Measurements from ENCODE around the gene KSR1.
"Not testable (repeated sequence)": the region's sequence is repeated elsewhere in the genome, so short reads cannot be mapped to it uniquely, and the experiment has no call there.

The KSR1 gene

GRCh38 chr17:27669136-27669535 is 212.9 kb downstream of the KSR1 start:
- no peak for DNase-seq

GRCh38 chr17:27669850-27670249 is 213.6 kb downstream of the KSR1 start:
- no peak for DNase-seq

DNA sequence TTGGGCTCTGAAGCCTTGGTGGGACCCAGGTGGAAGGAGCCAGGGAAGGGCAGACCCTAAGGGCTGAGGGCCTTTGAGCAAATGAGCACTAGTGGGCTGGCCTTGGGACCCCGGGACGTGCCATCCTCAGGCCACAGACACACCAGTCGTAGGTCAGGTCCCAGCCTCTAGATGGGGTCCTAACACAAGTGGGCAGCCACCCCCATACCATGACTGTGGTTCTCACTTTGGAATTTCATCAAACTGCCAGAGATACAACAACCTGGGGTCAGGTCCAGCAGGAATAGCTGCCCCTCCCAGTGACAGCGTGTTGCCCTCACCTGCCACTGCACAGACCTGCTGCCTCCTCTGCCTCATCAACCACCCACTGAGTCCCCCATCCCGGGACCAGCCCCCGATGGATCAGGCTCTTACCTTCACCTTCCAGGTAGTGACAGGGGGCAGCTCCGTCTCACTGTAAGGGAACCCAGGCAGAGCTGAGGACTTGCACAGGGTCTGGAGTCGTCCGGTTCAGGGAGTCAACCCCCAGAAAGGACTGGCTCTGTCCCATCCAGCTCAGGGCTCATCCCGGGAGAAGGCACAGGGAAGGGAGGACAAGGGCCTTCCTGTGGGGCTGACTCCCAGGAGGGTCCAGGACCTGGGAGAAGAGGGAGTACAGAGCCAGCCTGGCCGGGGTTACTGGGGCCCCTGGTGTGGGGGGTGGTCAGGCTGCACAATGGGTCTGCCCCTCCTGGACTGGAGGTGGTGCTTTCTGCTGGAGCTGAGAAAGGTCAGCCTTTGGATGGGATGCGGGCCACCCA is 214.7 kb downstream of the KSR1 start:
- DNase-seq = no peak

DNA sequence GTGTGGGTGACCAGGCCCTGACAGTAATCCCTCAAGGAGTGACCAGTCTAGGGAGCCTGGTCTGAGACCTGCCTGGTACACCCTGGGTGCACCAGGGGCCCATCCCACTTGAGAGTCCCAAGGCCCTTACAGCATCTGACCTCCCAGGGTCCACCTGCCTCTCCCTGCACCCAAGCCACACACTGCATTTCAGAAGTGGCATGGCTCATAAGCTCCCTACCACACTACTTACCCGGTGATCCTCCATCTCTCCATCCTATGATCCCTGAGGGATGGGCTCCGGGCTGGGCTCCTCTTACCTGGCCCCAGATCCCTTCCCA is 215.3 kb downstream of the KSR1 start:
- no peak for DNase-seq

DNA sequence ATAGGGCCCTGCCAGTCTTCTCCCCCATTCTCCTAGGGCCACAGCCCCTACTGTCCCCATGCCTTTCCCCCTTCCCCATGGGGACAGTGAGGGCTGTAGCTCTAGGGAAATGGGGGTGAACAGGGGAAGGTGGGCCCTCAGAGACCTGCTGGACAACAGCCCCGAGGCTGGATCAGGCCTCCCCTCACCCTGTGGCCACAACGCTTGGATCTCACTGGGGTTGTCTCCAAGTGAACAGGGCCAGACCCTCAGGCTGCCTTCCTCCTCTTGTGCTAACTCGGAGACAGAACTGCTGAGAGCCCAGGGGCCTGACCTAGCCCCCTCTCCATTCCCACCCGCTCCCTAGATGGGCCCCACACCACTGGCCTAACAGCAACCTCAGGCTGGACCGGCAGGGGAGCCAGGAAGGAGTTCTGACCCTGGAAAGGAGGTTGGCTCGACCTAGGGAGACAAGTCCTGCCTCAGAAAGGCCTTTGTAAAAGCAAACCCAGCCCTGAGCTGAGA is 215.8 kb downstream of the KSR1 start:
- DNase-seq = not testable (repeated sequence)

DNA sequence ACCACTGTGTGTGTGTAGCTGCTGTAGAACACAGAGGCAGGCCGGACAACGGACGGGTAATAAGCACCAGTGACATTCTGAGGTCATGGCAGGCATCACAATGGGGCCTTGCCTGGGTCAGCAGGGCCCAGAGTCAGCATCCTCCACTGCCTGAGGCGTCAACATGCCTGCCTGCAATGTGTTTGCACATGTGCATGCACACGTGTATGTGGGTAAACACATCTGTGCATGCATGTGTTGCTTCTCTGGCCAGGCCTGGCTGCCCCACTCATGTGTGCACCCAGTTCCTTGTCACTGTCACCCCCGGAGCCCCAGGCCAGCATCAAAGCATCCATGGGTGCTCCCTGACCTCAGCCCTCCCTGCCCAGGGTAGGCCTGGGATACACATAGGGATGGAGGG is 218.1 kb downstream of the KSR1 start:
- DNase-seq = no peak

All from activated gamma-delta T cell treated with Interleukin-2 at 50 U/mL for 16 hours (primary cell).